Inflammatory macrophage treated with lipopolysaccharide for 4 hours (primary cell): ENCODE data around the gene PSEN1.
A peak's percentile ranks its signal among the peaks of the same experiment; 100 is the strongest.

Source experiments
- DNase-seq: peaks from one replicate; pipeline ENCODE4 v3.0.0-alpha.2; 2020

Gene PSEN1

GRCh38 chr14:73136387-73137225 lies at the start of gene PSEN1:
Gene PSEN1, plus strand, starts transcription at chr14:73136507. Its CDS starts 11,513 bp downstream, at chr14:73148020.
- DNase-seq: peak; percentile 97

- peak; percentile 18 for DNase-seq
These were observed 45.3 kb upstream of the PSEN1 start for GRCh38 chr14:73091044-73091443.

GRCh38 chr14:73097421-73097820 lies 38.9 kb upstream of the PSEN1 start:
- DNase-seq: no peak

GRCh38 chr14:73100334-73100733 lies 36.0 kb upstream of the PSEN1 start:
- no peak for DNase-seq

- DNase-seq: no peak
These were observed 33.4 kb upstream of the PSEN1 start for GRCh38 chr14:73102806-73103497.

- no peak for DNase-seq
These were observed 31.3 kb upstream of the PSEN1 start for GRCh38 chr14:73105050-73105449.

GRCh38 chr14:73105727-73106126 lies 30.6 kb upstream of the PSEN1 start:
- DNase-seq: no peak

- DNase-seq: no peak
These were observed 20.1 kb upstream of the PSEN1 start for GRCh38 chr14:73116079-73116665.

- no peak for DNase-seq
These were observed 12.0 kb upstream of the PSEN1 start for GRCh38 chr14:73124180-73124894.

- DNase-seq: no peak
These were observed 11.1 kb upstream of the PSEN1 start for GRCh38 chr14:73125169-73125588.

- no peak for DNase-seq
These were observed 10.6 kb upstream of the PSEN1 start for GRCh38 chr14:73125746-73126145.

GRCh38 chr14:73133795-73134194 lies 2.5 kb upstream of the PSEN1 start:
- DNase-seq: no peak

GRCh38 chr14:73136085-73136386 lies 271 bp upstream of the PSEN1 start:
- DNase-seq: no peak

GRCh38 chr14:73140811-73141323 lies 4.6 kb downstream of the PSEN1 start:
- peak; percentile 19 for DNase-seq

GRCh38 chr14:73142216-73142615 lies 5.9 kb downstream of the PSEN1 start:
- no peak for DNase-seq

- DNase-seq: no peak
These were observed 6.7 kb downstream of the PSEN1 start for GRCh38 chr14:73143003-73143402.

- no peak for DNase-seq
These were observed 7.3 kb downstream of the PSEN1 start for GRCh38 chr14:73143617-73144016.

- DNase-seq: no peak
These were observed 9.1 kb downstream of the PSEN1 start for GRCh38 chr14:73145371-73145770.

GRCh38 chr14:73146111-73146510 lies 9.8 kb downstream of the PSEN1 start:
- DNase-seq: no peak

GRCh38 chr14:73149753-73150152 lies 13.4 kb downstream of the PSEN1 start:
- no peak for DNase-seq

GRCh38 chr14:73153272-73153671 lies 17.0 kb downstream of the PSEN1 start:
- no peak for DNase-seq

- no peak for DNase-seq
These were observed 25.9 kb downstream of the PSEN1 start for GRCh38 chr14:73162251-73162650.

GRCh38 chr14:73166399-73166798 lies 30.1 kb downstream of the PSEN1 start:
- DNase-seq: no peak
